Stimulated activated CD4-positive, alpha-beta T cell treated with anti-CD3 and anti-CD28 coated beads, Interleukin-1b, Interleukin-23, amount 100 ng/mL, for 48 hours (primary cell): ENCODE data around the gene CNNM3.

Source experiments
- DNase-seq: peaks from one replicate; pipeline ENCODE4 v3.0.0-alpha.2; 2020

Gene CNNM3

DNA sequence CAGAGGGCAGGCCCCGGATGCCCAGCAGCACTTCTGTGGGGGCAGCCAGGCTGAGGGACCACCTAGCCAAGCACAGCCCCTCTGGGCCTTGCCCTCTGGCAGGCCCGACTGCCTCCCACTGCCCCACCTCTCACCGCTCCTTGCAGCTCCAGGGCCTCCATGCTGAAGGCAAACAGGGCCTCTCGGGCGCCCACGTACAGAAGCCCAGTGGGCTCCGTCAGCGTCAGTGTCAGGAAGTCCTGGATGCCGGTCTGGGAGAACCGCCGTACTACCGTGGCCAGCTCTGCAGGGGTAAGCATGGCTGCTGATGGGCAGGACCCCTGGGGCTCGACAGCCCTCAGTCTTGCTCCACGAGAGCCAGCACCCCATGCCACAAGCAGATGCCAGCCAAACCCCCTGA is 50.1 kb downstream of the CNNM3 start:
- no peak for DNase-seq

GRCh38 chr2:96866586-96866985 is 50.5 kb downstream of the CNNM3 start:
- no peak for DNase-seq

GRCh38 chr2:96866986-96867755 is 51.1 kb downstream of the CNNM3 start:
- no peak for DNase-seq

- peak; percentile 22 for DNase-seq
Measured at GRCh38 chr2:96867756-96868554, 51.9 kb downstream of the CNNM3 start.

- peak; percentile 57 for DNase-seq
Measured at GRCh38 chr2:96868555-96869280, 52.6 kb downstream of the CNNM3 start.

GRCh38 chr2:96869281-96869821 is 53.3 kb downstream of the CNNM3 start:
- DNase-seq, result no peak

GRCh38 chr2:96869822-96870625 is 54.0 kb downstream of the CNNM3 start, which contains the start of gene SEMA4C:
SEMA4C (minus strand) TSS chr2:96870080; CDS start chr2:96867886, 2,194 bp downstream.
- no peak for DNase-seq

- peak; percentile 47 for DNase-seq
Measured at GRCh38 chr2:96870626-96871255, 54.7 kb downstream of the CNNM3 start.

- no peak for DNase-seq
Measured at GRCh38 chr2:96872591-96873349, 56.7 kb downstream of the CNNM3 start.

DNA sequence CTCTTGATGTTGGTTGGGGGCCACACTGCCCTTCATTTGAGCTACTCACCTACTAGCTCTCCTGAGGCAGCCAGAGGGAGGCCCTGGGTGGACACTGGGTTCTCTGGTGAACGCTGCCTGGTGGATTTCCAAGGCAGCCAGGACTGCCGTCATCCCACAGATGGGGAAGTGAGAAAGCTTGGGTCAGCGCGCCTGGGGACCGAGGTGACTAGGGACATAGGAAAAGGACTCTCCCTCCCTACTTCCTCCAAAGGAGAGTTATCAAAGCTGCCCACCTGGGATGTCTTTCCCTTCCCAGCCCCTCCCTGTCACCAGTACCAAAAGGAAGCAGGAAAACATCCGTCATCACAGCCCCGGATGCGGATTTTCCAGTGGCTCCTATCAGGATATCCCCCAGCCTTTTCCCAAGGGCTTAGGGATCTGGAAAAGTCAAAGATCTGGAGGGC is 57.6 kb downstream of the CNNM3 start:
- DNase-seq, result no peak

- peak; percentile 32 for DNase-seq
Measured at GRCh38 chr2:96874198-96874831, 58.2 kb downstream of the CNNM3 start.

GRCh38 chr2:96875498-96876268 is 59.6 kb downstream of the CNNM3 start:
- DNase-seq, result no peak

- DNase-seq, result no peak
Measured at GRCh38 chr2:96876269-96877041, 60.4 kb downstream of the CNNM3 start.

DNA sequence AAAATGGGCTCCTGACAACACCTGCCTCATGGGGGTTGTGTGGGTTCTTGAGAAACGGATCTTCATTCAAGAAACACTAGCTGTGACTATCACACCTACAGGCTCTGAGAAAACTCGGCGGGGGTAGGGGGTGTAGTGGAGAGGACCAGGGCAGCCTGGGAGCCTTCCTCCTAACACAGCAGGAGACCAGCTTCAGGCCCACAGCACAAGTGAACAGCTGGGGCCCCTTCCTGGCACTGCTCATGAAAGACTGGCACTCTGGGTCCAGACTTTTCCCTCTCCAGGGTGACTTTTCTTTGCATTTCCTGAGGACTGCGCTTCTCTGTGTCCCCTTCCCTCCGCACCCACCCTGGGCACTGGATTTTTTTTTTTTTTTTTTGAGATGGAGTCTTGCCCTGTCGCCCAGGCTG is 61.0 kb downstream of the CNNM3 start:
- no peak for DNase-seq

- DNase-seq, result no peak
Measured at GRCh38 chr2:96877631-96878092, 61.6 kb downstream of the CNNM3 start.

DNA sequence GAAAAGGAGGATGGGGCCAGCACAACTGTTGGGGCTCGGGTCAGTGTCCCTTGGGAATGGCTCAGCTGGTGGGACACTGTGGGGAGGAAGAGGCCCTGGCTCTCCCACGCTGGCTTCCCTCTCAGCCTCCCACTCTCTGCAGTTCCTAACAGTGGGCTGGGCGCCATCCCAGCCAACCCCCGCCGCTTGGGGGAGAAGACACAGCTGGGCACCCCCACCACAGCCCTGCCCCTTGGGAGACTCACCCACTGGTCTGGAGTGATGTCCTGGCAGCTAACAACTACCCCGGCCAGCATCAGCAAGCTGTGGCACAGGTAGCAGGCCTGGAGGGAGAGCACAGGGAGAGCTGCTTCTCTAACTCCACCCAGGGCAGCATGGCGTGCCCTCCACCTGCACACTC is 62.1 kb downstream of the CNNM3 start:
- no peak for DNase-seq

DNA sequence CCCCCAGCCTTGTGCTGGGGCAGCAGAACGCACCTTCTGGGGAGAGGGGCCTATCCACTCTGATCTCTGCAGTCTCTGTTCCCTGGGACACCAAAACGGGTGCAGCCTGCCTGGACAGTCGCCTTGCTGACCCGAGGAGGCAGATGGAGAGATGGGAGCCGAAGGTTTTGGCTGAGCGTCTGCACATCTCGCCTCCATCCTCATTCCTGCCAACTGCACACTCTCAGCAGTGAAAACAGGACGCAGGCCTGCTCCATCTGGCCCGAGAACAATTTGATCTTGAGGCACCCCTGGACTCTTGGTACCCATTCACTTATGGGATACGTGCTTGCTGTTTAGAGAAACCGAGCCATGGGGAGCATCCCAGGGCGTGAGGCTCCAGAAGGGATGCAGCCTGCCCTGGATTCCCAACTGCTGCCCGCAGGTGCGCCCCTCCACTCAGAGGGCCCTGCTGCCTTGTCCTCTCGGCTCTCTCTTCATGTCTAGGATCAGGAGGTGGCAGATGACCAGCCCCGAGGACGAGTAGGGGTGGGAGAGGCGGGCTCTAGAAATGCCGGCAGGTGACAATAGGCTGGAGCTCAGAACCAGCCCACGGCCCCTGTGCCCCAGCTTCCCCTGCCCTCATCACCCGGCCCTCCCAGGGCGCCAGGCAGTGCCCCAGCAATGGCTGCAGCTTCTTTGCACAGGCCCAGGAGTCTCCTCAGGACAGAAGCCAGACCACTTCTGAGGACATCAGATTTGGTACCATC is 62.9 kb downstream of the CNNM3 start:
- DNase-seq, result no peak

GRCh38 chr2:96879545-96880040 is 63.5 kb downstream of the CNNM3 start:
- DNase-seq, result no peak
